ENCODE measurements around the gene MAGEB10. TPM values are rescaled to one million over a fixed set of nuclear protein-coding genes. Genes with fewer than 3 reads are reported as not detected.
"Not testable (repeated sequence)": the region's sequence is repeated elsewhere in the genome, so short reads cannot be mapped to it uniquely, and the experiment has no call there.

Gene MAGEB10
- total RNA-seq, 6 experiments from 2014 or later: not detected

- Mint-ChIP-seq H3K27ac (no peak overlapping the region), H3K9me3 (no peaks in the 10 kb centered on the region), H3K27me3 (ENCODE audit: insufficient read depth) (no peaks in the 10 kb centered on the region), H3K4me3 (no peak overlapping the region), H3K36me3 (ENCODE audit: low read depth) (no peaks in the 10 kb centered on the region), H3K4me1 (ENCODE audit: low read depth) (no peaks in the 10 kb centered on the region)
- DNase-seq: no peak
- TF ChIP-seq CTCF (IDR thresholded peaks at IDR 0.05): no peak
Observed at GRCh38 chrX:27797575-27797974, 10.2 kb upstream of the MAGEB10 start.

GRCh38 chrX:27808226-27808625 is 436 bp downstream of the MAGEB10 start:
- no peak for DNase-seq
- Mint-ChIP-seq H3K4me3 (no peak overlapping the region), H3K36me3 (ENCODE audit: low read depth) (no peaks in the 10 kb centered on the region), H3K27me3 (ENCODE audit: insufficient read depth) (peaks cover 2% of the 10 kb centered on the region; the same call in 1 of the 2 replicates), H3K4me1 (ENCODE audit: low read depth) (no peaks in the 10 kb centered on the region), H3K9me3 (no peaks in the 10 kb centered on the region), H3K27ac (no peak overlapping the region)
- no peak for TF ChIP-seq CTCF (IDR thresholded peaks at IDR 0.05)

GRCh38 chrX:27808991-27809859 is 1.4 kb downstream of the MAGEB10 start:
- not testable (repeated sequence) for H3K9me3 Mint-ChIP-seq; H3K27me3 Mint-ChIP-seq (ENCODE audit: insufficient read depth); H3K4me3 Mint-ChIP-seq; H3K4me1 Mint-ChIP-seq (ENCODE audit: low read depth); H3K36me3 Mint-ChIP-seq (ENCODE audit: low read depth); DNase-seq; H3K27ac Mint-ChIP-seq

- DNase-seq: no peak
- Mint-ChIP-seq H3K36me3 (ENCODE audit: low read depth) (no peaks in the 10 kb centered on the region), H3K4me3 (no peak overlapping the region), H3K27me3 (ENCODE audit: insufficient read depth) (peaks cover 2% of the 10 kb centered on the region), H3K9me3 (peaks cover 3% of the 10 kb centered on the region; the same call in 1 of the 2 replicates), H3K4me1 (ENCODE audit: low read depth) (no peaks in the 10 kb centered on the region), H3K27ac (no peak overlapping the region)
- no peak for TF ChIP-seq CTCF (IDR thresholded peaks at IDR 0.05)
Observed at GRCh38 chrX:27815209-27815608, 7.4 kb downstream of the MAGEB10 start.

GRCh38 chrX:27823812-27824211 is 16.0 kb downstream of the MAGEB10 start:
- no peaks in the 10 kb centered on the region for H3K4me1 Mint-ChIP-seq (ENCODE audit: low read depth)
- H3K27ac Mint-ChIP-seq: no peak overlapping the region
- H3K27me3 Mint-ChIP-seq (ENCODE audit: insufficient read depth): no peaks in the 10 kb centered on the region
- DNase-seq: no peak
- H3K9me3 Mint-ChIP-seq: no peaks in the 10 kb centered on the region
- TF ChIP-seq CTCF (IDR thresholded peaks at IDR 0.05): no peak
- no peak overlapping the region for H3K4me3 Mint-ChIP-seq
- no peaks in the 10 kb centered on the region for H3K36me3 Mint-ChIP-seq (ENCODE audit: low read depth)

GRCh38 chrX:27838185-27838584 is 30.4 kb downstream of the MAGEB10 start:
- DNase-seq: no peak
- Mint-ChIP-seq H3K4me1 (ENCODE audit: low read depth) (no peaks in the 10 kb centered on the region), H3K27me3 (ENCODE audit: insufficient read depth) (no peaks in the 10 kb centered on the region; the same call in 1 of the 2 replicates), H3K4me3 (no peak overlapping the region), H3K27ac (no peak overlapping the region), H3K9me3 (no peaks in the 10 kb centered on the region), H3K36me3 (ENCODE audit: low read depth) (no peaks in the 10 kb centered on the region)
- TF ChIP-seq CTCF (IDR thresholded peaks at IDR 0.05): no peak
